NCI-H2227 treated with DMSO at 0.1 percent for 48 hours (cell line): Measurements from ENCODE around the gene AMPD3.

ENCODE experiments used
- DNase-seq: peaks from one replicate; lab custom pipeline; 2025; lab: John Stamatoyannopoulos, UW

Gene AMPD3

GRCh38 chr11:10438458-10438857, 16.6 kb upstream of the AMPD3 start:
- no peak for DNase-seq

DNA sequence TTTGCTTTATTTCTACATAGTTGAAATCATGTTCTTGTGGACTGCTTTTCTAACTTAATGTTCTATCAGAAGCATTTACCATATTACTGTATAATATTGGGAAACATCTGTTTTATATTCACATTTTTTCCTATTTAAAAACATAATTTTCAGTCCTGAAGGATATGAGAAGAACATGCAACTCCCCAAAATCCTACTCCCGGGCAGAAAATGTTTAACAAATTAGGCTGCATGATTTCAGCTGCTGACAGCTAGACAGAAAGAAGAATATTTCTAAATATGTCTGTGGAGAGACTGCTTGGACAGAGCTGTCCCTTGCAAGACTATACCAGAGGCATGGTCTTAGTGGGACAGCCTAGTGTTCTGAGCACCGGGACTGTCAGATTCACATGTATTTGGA, 15.7 kb upstream of the AMPD3 start:
- DNase-seq, result no peak

- no peak for DNase-seq
Observed at GRCh38 chr11:10439924-10440323, 15.1 kb upstream of the AMPD3 start.

DNA sequence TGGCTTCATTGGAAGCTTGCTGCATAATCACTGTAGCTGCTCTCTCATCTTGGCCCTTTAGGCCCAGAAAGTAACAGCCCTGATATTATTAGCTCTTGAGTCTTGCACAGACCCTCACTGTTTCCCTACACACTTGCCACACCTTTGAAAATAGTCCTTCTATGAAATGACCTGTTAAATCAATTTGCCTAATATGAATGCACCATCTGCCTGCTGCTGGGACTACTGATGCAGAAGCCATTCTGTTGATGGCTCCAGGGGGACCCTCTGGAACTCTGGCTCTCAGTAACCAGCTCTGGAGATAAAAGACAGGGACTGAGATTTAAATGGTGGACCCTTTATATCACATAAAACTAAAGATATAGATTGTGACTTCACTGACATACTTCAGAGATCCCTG, 14.7 kb upstream of the AMPD3 start:
- DNase-seq, result no peak

DNA sequence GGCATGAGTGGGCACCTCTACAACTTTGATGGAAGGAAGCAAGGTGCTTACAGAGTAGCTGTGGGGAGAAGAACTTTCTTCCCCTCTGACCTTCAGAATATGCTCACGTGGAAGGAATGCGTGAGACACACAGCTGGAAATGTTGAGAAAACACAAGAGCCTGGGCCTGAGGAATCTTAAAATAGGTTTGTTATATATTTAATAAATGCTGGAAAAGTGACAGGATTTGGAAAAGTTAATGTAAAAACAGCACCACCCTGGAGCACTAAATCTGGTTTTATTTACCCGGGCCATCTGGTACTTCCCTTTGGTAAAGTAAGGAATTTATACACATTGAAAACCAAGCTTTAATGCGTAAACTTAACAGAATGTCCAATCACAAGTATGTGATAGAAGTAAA, 14.0 kb upstream of the AMPD3 start:
- no peak for DNase-seq

DNA sequence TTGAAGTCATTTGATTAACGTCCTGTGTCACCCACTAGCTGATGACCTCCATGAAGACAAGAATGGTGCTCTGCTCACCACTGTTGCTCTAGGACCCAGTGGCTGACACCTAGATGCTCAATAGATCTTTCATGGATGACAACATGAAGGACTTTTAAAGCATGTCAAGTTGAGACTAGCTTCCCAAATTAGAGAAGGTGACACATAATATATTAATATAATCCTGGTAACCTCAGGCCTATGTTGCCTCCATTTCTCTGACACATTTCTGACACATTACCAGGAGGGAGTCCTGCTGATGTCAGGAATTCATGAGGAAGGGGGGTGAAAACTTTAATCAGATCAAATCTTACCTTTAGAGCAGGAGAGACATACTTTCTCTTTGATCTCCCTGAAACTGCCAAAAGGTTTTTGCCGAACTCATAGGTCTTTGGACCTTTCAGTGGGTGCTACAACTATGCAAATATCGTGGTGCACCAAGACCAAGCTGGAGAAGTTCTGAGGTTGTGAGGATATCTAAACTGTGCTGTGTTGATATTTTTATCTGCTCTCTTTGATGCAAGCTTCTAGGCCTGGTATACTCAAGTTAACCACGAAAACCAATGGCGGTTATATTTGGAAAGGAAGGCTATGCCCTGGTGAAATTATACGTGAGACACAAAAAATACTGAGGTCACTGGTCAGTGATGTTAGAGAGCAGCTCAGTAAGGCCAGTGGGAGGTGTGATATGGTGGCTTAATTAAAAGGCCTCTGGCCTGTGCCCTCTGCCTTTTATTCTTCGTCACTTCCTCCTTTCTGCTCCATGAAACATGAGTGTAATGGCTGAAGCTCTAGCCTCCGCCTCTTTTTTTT, 13.2 kb upstream of the AMPD3 start:
- DNase-seq, result no peak

DNA sequence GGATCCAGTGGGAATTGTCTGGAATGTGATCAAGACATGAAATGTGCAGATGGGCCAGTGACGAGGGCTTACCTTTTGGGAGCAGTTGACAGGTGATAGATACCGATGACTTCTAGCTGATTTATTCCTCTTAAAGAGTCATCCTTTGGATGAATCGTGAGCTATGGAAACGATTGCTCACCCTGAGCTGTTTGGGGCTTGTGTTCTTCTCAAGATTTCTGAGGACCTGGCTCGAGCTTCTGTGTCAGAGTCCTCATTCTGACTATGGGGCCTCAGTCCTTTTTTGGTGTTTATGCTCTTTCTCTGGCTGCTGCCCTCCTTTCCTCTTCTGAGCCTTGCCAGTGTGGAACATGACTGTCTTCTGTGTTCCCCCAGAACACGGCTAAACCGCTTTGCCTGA, 11.9 kb upstream of the AMPD3 start:
- DNase-seq, result no peak

DNA sequence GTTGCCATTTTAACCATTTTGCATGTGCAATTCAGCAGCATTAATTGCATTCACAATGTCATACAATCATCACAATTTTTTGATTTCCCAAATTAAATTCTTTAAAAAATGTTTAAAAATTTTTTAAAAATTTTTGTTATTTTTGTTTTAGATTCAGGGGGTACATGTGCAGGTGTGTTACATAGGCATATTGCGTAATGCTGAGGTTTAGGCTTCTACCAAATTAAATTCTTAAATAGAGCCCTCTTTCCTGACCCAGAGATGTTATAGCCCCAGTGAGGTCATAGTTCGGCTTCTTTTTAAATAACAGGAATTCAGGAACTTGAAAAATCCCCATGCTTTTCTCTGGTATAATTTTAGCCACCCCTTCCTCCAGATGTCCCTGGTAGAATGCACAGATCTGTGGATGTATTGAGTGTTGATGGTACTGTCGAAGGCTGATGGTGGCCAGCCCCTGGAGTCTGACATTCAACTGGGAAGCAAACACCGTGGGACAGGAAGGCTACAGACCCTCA, 11.3 kb upstream of the AMPD3 start:
- DNase-seq, result no peak

- no peak for DNase-seq
Observed at GRCh38 chr11:10444725-10445315, 10.2 kb upstream of the AMPD3 start.

DNA sequence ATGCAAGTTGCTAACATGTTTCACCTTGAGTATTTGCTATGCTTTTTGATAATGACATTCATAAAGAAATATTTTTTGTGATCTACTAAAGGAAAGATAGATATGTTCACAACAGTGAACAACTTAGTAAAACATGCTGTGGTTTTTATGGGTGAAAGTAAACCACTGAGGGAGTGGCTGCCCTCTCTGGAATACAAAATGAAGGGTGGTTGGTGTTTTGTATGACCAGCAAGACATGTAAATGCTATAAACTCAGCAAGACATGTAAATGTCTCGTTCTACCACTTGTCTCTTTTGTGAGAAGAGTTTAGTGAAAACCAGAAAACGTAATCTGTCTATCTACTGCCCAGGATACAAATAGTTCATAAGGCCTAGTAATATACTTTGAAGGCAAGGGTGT, 7.6 kb upstream of the AMPD3 start:
- no peak for DNase-seq

DNA sequence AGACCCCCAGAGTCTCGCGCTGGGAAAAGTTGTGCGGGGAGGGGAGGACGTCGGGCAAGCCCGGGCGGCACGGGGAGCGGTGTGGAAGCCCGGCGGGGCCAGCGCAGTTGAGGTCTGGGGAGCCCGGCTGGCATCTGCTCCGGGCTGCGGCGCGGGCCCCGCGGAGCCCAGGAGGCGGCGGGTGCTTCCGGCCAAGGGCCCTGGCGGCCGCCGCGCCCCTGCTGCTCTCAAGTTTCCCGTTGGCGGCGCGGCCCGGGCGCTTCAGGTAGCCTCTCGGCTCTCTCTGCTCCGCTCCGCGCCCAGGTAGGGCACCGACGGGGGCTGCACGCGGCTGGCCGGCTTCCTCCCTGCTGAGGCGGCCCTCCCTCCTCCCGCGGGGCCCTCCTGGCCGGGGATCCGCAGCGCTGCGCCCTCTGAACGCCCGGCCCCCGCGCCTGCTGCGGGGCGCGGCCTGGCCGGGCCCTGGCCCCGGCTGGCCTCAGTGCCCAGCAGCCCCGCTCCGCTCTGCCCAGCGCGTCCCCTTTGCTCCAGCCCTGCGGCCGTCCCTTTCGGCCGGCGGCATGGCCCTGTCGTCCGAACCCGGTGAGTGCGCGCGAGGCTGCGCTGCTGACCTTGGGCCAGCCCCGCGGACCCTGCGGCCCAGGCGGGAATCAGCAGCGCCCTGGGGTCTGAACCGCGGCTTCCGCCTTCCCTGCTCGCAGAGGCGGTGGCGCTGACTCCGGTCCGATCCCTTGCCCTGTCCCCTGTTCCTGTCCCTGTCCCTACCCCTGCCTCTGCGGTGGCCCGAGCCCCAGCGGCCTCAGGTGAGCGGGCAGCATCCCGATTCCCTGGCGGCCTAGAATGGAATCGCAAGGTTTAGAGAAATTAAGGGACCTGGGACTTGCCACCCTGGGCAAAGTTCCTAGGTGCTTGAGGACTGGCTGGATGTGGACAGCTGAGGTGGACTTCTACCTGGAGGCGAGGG, 4.3 kb upstream of the AMPD3 start:
- peak; percentile 9 for DNase-seq

DNA sequence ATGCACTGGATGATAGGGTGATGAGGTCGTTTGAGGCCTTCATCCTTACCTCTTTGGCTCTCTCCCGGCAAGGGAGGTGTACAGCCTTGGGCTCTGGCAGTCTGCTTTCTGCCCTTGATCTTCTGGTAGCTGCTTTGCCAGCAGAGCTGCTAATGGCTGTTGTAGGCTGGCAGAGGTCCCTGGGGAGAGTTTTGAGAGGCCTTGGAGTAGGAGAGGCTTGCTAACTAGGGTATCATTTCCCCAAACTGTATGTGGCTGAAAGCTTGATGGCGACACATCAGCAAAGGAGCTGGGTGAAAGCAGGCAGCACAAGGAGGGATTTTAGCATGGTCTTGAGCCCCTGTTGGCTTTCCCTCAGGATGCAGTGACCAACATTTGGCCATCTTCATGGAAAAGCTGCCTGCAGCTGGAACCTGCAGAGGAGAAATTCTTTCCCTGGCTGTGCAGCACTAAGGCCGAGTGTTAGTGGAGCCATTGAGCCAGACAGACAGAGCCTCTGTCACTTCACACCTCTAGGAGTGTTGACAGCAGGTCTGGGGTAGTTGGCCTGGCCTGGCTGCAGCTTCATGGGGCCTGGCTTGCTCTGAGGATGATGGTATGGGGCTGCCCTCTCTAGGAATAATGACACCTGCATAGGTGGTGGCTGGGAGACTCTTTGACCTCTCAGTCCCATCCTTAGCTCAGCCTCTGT, 3.5 kb upstream of the AMPD3 start:
- no peak for DNase-seq

GRCh38 chr11:10452211-10452767, 2.8 kb upstream of the AMPD3 start:
- no peak for DNase-seq

- DNase-seq, result no peak
Observed at GRCh38 chr11:10453261-10453660, 1.8 kb upstream of the AMPD3 start.

- DNase-seq, result peak; percentile 44
Observed at GRCh38 chr11:10455637-10456487, 798 bp downstream of the AMPD3 start.

- no peak for DNase-seq
Observed at GRCh38 chr11:10456519-10456918, 1.5 kb downstream of the AMPD3 start.

DNA sequence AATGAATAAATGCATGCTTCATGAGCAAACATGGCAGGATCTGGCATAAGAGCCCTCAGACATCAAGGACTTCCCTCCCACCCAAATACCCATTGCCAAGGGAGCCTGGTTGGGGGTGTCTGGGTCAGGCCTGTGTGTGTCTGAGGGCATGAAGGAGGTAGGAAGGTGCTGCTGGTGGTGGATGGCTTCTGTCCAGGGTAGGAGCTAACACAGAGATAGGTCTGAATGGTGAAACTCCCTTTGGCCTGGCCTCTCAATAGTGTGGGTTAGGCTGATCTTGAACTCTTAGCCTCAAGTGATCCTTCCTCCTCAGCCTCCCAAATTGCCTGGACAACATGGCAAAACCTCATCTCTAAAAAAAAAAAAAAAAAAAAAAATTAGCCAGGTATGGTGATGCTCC, 2.8 kb downstream of the AMPD3 start:
- no peak for DNase-seq

GRCh38 chr11:10459029-10459970, 4.2 kb downstream of the AMPD3 start:
- DNase-seq, result no peak

GRCh38 chr11:10460611-10461275, 5.7 kb downstream of the AMPD3 start:
- no peak for DNase-seq
